Measurements from ENCODE around the gene RAD51B. TPM values are rescaled to one million over a fixed set of nuclear protein-coding genes. Genes with fewer than 3 reads are reported as not detected.
A peak's percentile ranks its signal among the peaks of the same experiment; 100 is the strongest.

Gene RAD51B
- total and polyA plus RNA-seq, 2 of the 13 experiments (the other 11 are each of a cell fraction or from before 2014, with no cell fraction given) = 7.0 to 9.5 TPM

DNA sequence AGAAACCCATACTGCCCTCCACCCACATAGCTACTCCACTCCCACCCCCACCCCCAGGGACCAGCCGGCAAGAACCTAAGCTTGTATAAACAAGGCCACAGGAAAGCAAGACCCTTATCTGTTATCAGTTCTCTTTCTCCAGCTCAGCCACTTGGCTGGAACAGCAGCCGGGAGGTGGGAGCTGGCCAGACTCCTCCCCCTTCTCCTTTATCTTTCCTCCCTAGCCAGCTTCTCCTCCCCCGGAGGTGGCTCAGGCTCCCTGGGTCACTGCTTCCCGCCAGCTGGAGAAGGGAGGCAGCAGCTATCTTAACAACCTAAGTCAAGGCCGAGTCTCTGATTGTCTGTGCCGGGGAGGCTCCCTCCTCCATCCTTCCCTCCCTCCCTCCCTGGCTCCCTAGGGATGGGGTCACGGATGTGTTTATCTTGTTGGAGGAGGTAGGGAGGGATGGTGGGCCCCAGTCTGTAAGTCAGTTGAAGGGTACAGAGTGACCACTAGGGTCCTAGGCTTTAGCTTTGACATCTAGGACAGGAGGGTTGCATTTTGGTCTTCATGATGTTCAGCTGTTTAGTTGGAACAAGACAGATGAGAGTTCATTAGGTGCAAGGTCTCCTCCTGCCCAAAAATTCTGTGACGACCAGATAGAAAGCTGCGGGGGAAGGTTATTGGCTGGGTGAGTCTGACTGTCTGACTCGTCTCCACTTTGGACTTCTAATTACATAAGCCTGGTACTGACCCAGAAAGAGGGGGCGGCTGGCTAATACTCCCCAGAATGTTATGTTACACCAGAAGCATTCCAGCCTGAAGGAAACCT lies 943.6 kb downstream of the RAD51B start (continued):
- TF ChIP-seq PAXIP1 (CRISPR knock-in tag; conservative IDR thresholded peaks at IDR 0.05) (peak; percentile 49), GPBP1L1 (CRISPR knock-in tag; IDR thresholded peaks at IDR 0.05) (no peak), FOXA3 (CRISPR knock-in tag; IDR thresholded peaks at IDR 0.05) (no peak), CHD2 (IDR thresholded peaks at IDR 0.05; ENCODE audit: low read depth, low read length) (no peak), HES4 (CRISPR knock-in tag; IDR thresholded peaks at IDR 0.05; ENCODE audit: borderline replicate concordance) (no peak), MAX (IDR thresholded peaks at IDR 0.05) (no peak), ZNF570 (CRISPR knock-in tag; IDR thresholded peaks at IDR 0.05; ENCODE audit: borderline replicate concordance) (no peak), ZXDC (CRISPR knock-in tag; IDR thresholded peaks at IDR 0.05) (no peak), CHD4 (IDR thresholded peaks at IDR 0.05; ENCODE audit: borderline replicate concordance, low read length) (no peak), SUZ12 (IDR thresholded peaks at IDR 0.05; ENCODE audit: low read depth, low read length) (no peak), ZNF350 (CRISPR knock-in tag; IDR thresholded peaks at IDR 0.05; ENCODE audit: borderline replicate concordance, low read depth) (no peak), IRF2 (CRISPR knock-in tag; IDR thresholded peaks at IDR 0.05) (no peak), ZNF775 (CRISPR knock-in tag; IDR thresholded peaks at IDR 0.05; ENCODE audit: borderline replicate concordance) (no peak)
- TF ChIP-seq, protein P1, sequence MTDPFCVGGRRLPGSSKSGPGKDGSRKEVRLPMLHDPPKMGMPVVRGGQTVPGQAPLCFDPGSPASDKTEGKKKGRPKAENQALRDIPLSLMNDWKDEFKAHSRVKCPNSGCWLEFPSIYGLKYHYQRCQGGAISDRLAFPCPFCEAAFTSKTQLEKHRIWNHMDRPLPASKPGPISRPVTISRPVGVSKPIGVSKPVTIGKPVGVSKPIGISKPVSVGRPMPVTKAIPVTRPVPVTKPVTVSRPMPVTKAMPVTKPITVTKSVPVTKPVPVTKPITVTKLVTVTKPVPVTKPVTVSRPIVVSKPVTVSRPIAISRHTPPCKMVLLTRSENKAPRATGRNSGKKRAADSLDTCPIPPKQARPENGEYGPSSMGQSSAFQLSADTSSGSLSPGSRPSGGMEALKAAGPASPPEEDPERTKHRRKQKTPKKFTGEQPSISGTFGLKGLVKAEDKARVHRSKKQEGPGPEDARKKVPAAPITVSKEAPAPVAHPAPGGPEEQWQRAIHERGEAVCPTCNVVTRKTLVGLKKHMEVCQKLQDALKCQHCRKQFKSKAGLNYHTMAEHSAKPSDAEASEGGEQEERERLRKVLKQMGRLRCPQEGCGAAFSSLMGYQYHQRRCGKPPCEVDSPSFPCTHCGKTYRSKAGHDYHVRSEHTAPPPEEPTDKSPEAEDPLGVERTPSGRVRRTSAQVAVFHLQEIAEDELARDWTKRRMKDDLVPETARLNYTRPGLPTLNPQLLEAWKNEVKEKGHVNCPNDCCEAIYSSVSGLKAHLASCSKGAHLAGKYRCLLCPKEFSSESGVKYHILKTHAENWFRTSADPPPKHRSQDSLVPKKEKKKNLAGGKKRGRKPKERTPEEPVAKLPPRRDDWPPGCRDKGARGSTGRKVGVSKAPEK (CRISPR knock-in tag; IDR thresholded peaks at IDR 0.05; ENCODE audit: borderline replicate concordance) = peak; percentile 28; the same call in 1 of the 2 replicates

All from HepG2 (cell line).